Activated T-helper 1 cell treated with Interleukin-2 at 50 U/mL for 16 hours (primary cell): ENCODE measurements around the gene TRIO.
"Not testable (repeated sequence)": the region's sequence is repeated elsewhere in the genome, so short reads cannot be mapped to it uniquely, and the experiment has no call there.

ENCODE experiments used
- DNase-seq: peaks from one replicate; pipeline ENCODE4 v3.0.0-alpha.2; 2020; ENCODE audit warnings: low read depth

The TRIO gene

DNA sequence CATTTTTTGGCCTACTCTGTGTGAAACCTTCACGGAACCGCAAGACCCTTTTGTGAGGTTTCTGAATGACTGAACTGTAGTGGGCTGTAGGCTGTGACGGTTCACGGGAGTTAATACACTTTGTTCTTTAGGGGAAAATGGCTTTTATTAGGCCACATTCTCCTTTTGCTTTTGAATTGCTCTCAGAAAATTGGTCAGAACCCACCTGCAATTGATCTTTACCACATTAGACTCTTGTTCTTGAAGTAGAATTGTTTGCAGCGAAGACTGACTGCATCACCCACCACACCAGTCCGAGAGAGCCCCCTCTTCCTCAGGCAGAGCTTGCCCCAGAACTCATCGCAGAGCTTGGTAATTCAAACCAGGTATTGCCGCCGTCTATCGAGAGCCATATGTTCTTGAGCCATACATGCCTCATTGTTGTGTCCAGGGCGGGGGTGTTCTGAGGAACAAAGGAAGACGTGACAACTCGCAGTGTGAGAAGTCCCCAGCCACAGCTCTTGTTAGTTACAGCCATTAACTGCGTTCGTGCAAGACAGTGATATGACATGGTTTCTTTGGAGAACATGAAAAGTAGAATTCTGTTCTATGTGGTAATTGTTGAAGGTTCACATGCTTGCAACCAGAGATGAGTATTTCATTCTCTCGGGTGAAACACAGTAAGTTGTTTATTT lies 272.0 kb downstream of the TRIO start:
- DNase-seq, result no peak

DNA sequence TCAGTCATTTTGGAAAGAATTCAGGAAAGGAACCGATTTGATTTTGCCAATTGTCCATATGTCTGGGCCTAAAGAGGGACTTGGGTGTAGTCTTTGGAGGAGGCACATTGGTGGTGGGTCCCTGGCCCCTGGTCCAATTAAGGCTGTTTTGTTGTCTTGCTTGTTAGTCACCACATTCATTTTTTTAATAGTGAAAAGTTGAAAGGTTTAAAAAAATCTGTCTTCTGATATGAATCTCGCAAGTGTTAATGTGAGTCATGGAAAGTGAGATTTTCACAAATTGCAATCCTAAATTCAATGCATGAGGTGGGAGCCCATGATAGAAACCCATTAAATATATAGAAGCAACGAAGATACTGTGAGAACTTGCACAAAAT lies 272.5 kb downstream of the TRIO start:
- DNase-seq, result no peak

DNA sequence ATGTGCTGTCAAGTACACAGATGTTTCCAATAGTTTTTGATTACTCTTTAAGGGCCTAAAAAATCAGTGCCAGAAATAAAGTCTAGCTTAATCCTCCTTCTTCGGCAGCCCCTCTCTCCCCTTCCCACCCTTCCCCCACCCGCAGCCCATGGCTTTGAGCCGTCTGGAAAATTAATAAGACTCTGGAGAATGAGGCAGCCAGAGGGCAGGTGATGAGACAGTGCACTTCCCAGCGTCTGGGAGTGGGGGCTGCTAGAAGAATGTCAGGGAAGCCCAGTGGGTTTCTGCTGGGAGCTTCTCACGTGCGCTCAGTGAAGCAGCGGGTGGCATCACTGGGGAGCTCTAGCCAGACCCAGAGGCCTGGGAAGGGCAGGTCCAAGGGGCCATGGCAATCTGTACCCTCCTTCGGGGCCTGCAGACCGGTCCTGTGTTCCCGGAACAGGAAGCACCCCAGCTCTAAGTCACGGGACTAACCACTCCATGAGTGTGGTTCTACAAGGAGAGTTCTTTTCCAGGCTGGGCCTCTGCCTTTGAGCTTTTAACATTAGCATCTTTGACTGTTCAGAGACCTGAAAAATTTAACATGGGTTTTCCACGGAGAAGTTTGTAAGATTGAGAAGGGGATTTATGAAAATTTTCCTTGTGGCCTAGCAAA lies 273.6 kb downstream of the TRIO start:
- DNase-seq, result no peak

DNA sequence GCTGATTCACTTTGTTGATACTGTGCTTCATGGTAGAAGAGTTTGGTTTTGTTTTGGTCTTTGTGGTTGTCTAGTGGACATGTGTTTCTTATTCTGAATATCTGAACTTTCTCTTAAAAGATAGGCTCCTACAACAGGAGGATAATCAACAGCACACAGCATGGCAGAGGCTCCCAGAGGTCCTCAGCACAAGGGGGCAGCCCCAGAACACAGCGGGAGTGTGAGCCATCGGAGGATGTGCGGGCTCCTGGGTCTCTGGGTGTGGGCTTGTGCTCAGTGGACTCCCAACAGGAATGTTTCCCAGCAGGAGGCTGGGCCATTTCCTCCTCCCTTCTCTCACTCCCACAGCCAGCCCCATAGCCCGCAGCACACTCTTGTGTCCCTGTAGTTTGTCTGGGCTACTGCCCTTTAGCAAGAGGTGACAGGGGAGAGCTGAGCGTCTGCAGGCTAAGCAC lies 274.2 kb downstream of the TRIO start:
- DNase-seq, result no peak

DNA sequence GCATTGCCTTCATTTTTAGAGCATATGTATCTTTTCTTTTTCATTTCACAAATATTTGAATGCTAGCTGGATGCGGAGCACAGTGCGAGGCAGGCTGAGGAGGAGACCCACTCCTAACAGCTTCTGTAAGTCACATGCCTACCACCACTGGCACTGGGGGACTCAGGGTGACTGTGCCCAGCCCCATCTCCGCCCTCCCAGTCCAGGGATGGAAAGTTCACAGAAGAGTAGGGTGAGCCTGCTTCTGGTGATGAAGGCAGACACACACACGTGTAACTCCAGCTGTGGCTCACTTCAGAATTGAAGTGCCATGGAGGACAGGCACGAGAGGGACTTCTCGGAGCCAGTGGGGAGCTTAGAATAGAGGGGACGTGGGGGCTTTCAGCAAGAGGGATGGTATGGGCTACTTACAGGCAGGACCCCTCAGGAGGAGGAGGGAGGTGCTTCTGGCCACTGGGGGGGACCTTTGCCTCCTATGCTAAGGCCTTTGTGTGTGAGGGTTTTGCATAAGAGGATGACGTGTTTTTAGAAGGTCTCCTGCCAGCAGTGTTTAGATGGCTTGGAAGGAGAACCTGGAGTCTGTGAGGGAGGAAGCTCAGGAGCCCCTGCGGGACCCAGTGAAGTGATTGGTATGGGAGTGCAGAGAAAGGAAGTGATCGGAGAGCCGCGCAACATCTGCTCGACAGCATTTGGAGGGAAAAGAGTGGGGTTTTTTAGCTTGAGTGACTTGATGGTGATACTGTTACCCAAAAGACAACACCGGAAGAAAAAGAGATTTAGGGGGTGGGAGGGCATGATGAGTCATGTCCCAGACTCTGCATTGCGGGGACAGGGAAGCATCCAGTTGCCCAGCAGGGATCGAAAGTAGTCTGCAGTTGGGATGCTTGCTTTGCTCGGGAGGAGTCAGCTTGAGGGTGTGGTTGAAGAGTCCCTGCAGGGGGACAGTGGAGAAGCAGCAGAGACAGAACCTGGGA lies 274.9 kb downstream of the TRIO start:
- DNase-seq, result no peak

DNA sequence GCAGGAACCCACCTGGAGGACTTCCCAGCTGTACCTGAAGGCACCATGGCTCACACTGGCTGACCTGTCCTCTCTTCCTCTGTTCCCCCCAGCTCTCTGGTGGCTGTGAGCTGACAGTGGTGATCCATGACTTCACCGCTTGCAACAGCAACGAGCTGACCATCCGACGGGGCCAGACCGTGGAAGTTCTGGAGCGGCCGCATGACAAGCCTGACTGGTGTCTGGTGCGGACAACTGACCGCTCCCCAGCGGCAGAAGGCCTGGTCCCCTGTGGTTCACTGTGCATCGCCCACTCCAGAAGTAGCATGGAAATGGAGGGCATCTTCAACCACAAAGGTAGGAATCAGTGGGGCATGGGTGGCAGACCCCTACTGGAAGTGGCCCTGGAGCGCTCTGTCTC lies 276.5 kb downstream of the TRIO start:
- DNase-seq, result no peak

DNA sequence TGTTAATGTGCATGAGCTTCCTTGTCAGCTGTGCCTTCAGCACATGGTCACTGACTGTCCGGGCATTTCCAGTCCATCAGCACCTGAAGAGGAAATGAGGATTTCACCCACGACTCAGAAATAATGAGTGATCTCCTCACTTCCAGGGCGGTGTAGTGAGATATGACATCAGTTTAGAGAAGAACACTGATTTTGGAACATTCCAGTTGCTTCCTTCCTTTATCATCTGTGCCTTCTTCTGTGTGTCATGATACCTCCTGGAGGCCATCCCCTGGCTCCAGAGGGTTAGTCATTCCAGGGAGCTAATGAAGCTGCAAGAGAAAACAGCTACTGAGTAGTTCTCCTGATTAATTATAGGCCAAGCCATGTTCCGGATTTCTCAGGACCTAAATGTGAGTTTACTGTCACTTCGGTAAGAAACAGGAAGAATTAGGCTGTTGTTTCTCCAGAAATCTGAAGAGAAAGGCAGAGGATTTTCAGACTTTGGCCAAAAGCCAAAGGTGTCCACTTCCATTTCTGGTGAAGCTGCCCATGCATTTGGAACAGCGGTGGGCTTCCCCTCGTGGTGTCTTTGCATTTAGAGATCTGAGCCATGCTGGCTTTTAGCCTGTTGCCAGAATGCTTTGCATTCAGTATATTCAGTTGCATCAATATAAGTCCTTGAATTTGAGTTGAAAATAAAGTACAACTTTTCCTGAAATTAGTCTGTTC lies 277.1 kb downstream of the TRIO start:
- no peak for DNase-seq

DNA sequence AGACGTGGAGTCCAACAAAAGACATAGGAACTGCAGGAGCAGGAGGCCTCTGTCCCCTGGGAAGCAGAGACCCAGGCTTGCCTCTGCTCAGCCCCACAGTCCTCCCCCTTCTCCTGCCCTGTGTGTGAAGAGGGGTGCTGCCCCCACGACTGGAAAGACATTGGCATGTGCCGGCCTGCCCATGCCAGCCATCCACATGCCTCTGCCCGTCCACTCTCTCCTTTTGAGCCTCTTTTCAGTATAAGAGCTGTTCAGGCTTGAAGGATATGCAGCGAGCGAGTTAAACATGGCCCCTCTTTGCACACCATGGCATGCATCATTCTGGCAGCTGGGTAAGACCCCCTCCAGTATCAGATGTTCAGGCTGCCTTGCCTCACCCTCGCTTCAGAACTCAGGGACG lies 278.7 kb downstream of the TRIO start:
- no peak for DNase-seq

DNA sequence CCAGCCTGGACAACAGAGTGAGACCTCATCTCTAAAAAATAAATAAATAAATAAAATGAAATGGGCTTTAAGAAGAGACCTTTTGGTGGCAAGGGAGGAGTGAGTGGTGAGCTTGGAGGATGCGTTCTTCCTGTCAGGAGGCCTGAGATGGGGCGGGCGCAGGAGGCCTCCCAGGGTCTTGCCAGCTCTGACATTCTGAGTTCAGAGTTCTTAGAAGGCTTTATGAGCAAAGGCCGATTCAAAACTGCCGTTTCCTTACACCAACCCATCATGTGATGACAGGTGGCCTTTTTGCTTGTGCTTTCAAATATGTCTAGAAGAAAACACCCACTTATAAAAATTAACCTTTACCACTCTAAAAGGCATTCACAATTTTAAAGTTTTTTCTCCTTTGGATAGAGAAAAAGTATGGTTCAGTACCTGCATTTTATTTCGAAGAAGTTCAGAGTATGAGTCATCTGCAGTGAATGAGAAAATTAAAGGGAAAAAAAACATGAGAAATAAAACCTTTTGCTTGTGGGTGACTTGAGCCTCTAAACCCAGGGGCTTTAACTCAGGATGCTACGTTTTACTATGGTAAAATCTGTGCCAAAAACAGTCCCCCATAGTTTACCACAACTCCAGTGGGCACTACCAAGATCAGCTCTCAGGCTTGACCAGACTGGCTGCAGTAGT lies 281.0 kb downstream of the TRIO start:
- no peak for DNase-seq

DNA sequence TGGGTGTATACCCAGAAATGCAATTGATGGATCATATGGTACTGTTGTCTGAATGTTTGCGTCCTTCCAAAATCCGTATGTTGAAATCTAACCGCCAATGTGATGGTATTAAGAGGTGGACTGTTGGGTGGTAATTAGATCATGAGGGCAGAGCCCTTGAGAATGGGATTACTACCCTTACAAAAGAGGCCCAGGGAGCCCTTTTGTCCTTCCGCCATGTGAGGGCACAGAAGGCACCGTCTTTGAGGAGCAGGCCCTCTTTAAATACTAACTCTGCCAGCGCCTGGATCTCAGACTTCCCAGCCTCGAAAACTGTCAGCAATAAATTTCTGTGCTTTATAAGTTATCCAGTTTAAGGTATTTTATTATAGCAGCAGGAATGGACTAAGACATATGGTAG lies 282.4 kb downstream of the TRIO start:
- DNase-seq, result no peak

DNA sequence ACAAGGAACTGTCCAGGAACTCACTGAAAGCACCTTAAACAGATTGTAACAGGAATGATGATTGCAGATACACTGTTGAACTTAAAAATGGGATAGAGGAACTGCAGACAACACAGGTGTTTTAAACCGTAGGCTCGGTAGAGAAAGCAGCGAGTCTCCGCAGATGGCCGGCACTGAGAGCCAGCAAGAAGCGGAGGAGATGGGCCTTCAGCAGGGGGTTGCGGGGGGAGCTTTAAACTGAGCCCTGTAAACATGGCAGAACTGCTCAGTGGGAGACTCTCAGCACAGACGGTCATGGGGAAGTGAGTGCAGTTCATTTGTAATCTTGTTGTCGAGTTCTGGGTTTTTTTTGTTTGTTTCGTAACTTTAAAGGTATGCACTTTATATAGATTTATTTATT lies 283.4 kb downstream of the TRIO start:
- DNase-seq, result no peak

DNA sequence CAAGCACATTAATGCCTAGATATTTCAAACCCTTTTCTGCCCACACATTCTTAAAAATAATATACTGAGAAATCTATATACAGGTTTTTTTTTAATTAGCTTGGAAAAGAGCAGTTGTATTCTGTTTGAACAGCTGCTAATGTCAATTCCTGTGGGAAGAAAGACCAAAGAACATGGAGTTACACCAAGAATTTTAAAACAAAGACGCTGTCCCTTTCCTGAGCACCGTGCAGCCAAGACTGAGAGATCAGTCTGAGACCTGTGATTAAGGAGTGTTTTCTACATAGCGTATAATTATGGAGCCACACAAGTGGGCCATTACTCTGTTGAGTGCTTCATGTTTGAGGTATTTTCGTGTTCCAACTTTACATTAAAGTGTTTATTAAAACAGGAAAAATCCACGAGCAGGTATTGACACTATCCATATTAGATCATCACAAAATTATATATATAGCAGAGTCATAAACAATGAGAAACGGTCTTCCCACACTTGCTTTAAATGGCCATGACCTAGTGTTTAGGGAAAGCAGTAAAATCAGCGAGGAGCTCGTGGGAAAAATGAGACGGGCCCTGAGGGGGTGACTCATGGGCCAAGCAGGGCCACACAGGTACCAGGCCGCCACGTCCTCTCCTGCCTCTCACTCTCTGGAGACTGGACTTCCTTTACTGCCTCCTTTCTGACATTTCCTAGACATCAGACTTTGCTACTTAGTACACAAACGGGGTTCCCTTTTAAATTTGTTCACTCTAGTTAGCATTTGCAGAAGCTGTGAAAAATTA lies 285.4 kb downstream of the TRIO start:
- no peak for DNase-seq

DNA sequence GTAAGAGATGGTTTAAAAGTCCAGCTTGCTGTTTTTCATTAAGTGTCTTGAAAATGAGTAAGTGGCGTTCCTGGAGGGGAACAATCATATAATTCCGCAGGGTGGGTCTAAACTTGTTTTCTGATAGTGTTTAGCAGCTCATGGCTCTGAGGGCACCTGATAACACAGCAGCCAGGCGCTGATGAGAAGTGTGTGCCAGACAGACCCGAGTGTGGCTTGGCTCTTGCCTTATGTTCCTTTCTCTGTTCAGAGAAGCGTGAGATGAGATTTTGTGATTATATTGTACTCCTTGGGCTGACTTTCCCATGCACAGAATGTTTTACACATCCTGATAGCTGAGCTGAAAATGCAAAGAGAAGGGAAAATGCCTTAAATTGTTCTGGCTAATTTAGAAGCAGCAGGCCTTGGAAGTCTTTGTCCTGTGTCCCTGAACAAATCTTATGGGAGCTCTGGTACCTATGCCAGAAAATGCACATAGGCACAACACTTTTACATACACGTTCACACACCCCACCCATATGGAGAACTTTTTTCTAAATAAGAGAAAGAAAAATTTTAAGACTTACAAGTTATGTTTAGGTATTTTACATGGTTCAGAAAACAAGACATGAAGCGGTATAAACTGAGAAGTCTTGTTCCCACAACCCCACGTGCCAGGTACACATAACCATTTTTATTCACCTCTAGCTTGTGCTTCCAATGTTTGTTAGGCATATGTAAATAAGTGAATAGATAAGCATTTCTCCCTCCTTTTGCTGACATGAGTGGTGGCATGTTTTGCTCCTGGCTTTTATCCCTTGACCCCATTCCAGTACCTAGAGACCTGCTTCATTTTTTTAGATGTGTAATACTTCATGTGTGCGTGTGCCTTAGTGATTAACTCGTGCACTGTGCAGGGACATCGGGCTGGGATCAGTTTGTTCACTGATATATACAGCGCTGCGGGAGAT lies 286.2 kb downstream of the TRIO start:
- DNase-seq, result no peak

DNA sequence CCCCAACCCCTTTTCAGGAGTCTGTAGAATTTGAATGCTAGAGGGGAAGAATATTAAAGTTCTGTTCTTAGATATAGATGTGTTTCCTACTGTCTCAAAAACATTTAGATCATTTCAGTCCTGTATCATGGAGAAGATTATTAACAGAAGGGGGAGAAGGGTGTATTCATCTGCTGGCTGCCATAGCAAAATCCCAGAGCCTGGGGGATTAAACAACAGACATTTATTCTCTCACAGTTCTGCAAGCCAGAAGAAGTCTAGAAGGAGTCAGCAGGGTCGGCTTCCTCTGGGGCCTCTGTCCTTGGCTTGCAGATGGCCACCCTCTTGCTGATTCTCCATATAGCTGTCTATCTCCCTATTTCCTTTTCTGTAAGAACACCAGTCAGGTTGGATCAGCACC lies 288.4 kb downstream of the TRIO start:
- DNase-seq, result no peak

DNA sequence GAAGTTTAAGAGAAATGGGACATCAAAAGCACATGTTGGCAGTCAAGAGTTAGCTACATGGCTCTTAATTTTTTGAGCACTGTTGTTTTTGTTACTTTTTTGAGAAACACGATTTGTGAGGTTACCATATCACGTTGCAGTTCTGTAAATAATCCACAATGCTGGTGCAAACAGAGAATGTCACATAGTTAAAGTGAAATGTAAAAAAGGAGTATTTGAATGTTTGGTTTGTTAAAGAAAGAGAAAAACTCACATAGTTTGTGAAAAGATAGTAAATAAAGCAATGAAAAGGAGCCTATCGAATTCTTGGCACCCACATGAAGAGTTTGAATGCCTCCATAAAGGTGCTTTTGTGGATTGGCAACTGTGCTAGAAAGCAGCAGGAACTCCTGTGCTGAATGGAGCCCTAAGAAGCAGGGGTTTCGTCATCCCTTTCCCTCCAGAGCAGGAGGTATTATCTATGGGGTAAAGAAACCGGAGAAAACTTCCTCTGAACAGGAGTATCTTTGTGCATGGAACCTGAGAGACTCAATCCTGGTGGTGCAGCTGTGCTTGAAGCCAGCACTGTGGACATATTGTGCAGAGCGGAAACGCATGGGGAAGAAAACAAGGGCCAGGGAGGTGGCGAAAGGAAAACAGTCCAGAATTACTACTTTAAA lies 289.9 kb downstream of the TRIO start:
- no peak for DNase-seq

DNA sequence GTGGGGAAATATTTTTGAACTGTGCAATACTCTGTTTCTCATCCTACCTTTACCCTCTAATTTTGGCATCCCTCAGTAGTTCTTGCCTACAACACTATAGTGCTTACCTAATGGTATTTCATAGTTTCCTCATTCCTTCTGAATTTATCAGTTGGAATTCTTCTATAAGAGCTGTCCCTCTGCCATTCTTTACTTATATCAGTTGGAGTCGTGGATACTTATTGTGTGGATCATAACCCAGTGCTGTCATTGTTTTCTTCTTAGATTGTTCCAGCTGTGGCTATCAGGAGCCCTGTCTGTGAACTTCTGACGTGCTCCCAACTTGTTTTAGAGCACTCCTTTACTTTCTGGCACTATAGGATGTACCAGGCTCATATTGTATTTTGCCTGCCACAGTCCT lies 292.3 kb downstream of the TRIO start:
- no peak for DNase-seq

DNA sequence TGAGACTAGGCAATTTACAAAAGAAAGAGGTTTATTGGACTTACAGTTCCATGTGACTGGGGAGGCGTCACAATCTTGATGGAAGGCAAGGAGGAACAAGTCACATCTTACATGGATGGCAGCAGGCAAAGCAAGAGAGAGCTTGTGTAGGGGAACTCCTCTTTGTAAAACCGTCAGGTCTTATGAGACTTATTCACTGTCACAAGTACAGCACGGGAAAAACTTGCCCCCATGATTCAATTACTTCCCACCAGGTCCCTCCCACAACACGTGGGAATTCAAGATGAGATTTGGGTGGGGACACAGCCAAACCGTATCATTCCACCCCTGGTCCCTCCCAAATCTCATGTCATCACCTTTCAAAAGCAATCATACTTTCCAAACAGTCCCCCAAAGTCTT lies 293.0 kb downstream of the TRIO start:
- not testable (repeated sequence) for DNase-seq

DNA sequence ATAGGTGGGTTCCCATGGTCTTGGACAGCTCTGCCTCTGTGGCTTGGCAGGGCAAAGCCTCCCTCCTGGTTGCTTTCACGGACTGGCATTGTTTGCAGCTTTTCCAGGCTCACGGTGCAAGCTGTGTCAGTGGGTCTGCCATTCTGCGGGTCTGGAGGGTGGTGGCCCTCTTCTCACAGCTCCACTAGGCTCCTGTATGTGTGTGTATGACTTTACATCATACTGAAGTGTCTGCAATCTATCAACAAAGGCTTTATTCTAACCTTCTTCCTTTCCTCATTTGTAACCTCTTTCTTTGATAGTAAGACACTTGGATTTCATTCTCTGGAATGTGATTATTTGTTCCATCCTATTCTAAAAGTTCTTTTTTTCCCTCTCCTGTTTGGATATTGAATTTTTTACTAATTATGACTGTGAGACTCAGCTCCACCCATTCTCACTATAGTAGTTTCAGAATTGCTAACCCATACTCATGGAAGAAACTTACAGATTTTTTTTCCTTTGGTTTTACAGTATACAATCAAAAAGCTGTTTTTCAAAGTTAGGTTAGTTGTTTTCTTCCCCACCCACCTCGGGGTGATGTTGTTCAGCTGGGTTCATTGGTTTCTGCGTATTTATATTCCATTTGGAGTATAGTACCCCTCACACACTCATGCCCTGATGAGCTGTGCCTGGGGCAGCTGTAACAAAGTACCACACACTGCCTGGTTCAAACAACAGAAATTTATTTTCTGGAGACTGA lies 293.8 kb downstream of the TRIO start:
- no peak for DNase-seq
